Embryonic facial prominence (tissue), 1 donor: ENCODE data around the gene NPEPL1.
"Not testable (repeated sequence)": the region's sequence is repeated elsewhere in the genome, so short reads cannot be mapped to it uniquely, and the experiment has no call there.

Experiments
- DNase-seq: peaks from one replicate; pipeline ENCODE4 v3.0.0-alpha.2; 2016; ENCODE audit errors: extremely low spot score

Gene NPEPL1

GRCh38 chr20:58757647-58758046, 65.0 kb downstream of the NPEPL1 start:
- DNase-seq, result not testable (repeated sequence)

- no peak for DNase-seq
These were observed 67.3 kb downstream of the NPEPL1 start for GRCh38 chr20:58759947-58760346.

- DNase-seq, result no peak
These were observed 68.3 kb downstream of the NPEPL1 start for GRCh38 chr20:58760856-58761255.

GRCh38 chr20:58762120-58762519, 69.5 kb downstream of the NPEPL1 start:
- no peak for DNase-seq

- DNase-seq, result no peak
These were observed 70.5 kb downstream of the NPEPL1 start for GRCh38 chr20:58763076-58763475.
